Stimulated activated CD4-positive, alpha-beta T cell treated with anti-CD3 and anti-CD28 coated beads, Interleukin-2, amount 100 ng/mL, for 48 hours (primary cell): Measurements from ENCODE around the gene PLA2G10.
"Not testable (repeated sequence)": the region's sequence is repeated elsewhere in the genome, so short reads cannot be mapped to it uniquely, and the experiment has no call there.

Source experiments
- DNase-seq, 2 donors: peaks; one replicate each; pipeline ENCODE4 v3.0.0-alpha.2; 2020

The PLA2G10 gene

GRCh38 chr16:14694129-14694528 is at the start of gene PLA2G10:
TSS of gene PLA2G10 (minus strand) at chr16:14694308. CDS start at chr16:14694229, 79 bp downstream.
- not testable (repeated sequence) for DNase-seq

GRCh38 chr16:14742273-14743128 is 48.4 kb upstream of the PLA2G10 start, which contains the start of gene NPIPA2:
TSS of gene NPIPA2 (plus strand) at chr16:14742533. CDS start at chr16:14748066, 5,533 bp downstream.
- DNase-seq = not testable (repeated sequence)

- DNase-seq = not testable (repeated sequence)
Observed at GRCh38 chr16:14741794-14742193, 47.7 kb upstream of the PLA2G10 start.

GRCh38 chr16:14740832-14741385 is 46.8 kb upstream of the PLA2G10 start:
- not testable (repeated sequence) for DNase-seq

- not testable (repeated sequence) for DNase-seq
Observed at GRCh38 chr16:14733233-14733632, 39.1 kb upstream of the PLA2G10 start.

- DNase-seq = not testable (repeated sequence)
Observed at GRCh38 chr16:14703156-14704011, 9.3 kb upstream of the PLA2G10 start, which contains the start of gene NPIPA3. TSS of gene NPIPA3 (plus strand) at chr16:14703411. CDS start at chr16:14708944, 5,533 bp downstream.

- DNase-seq = not testable (repeated sequence)
Observed at GRCh38 chr16:14702672-14703071, 8.6 kb upstream of the PLA2G10 start.

- DNase-seq = not testable (repeated sequence)
Observed at GRCh38 chr16:14701859-14702258, 7.8 kb upstream of the PLA2G10 start.

- DNase-seq = not testable (repeated sequence)
Observed at GRCh38 chr16:14685870-14686793, 8.0 kb downstream of the PLA2G10 start.

GRCh38 chr16:14682121-14682520 is 12.0 kb downstream of the PLA2G10 start:
- DNase-seq = no peak

- no peak for DNase-seq
Observed at GRCh38 chr16:14681115-14681514, 13.0 kb downstream of the PLA2G10 start.

GRCh38 chr16:14680396-14680795 is 13.7 kb downstream of the PLA2G10 start:
- not testable (repeated sequence) for DNase-seq

- DNase-seq = no peak
Observed at GRCh38 chr16:14678748-14679497, 15.2 kb downstream of the PLA2G10 start.

- no peak for DNase-seq
Observed at GRCh38 chr16:14677627-14678026, 16.5 kb downstream of the PLA2G10 start.

- DNase-seq = no peak
Observed at GRCh38 chr16:14676633-14677032, 17.5 kb downstream of the PLA2G10 start.

GRCh38 chr16:14672403-14672971 is 21.6 kb downstream of the PLA2G10 start:
- no peak for DNase-seq

- DNase-seq = no peak
Observed at GRCh38 chr16:14669776-14670175, 24.3 kb downstream of the PLA2G10 start.

- DNase-seq = no peak
Observed at GRCh38 chr16:14668556-14669223, 25.4 kb downstream of the PLA2G10 start.

- no peak for DNase-seq
Observed at GRCh38 chr16:14667347-14668266, 26.5 kb downstream of the PLA2G10 start.
